Fibroblast of gingiva (primary cell): ENCODE data around the gene IDH1.
A peak's percentile ranks its signal among the peaks of the same experiment; 100 is the strongest.
"Not testable (repeated sequence)": the region's sequence is repeated elsewhere in the genome, so short reads cannot be mapped to it uniquely, and the experiment has no call there.

Experiments
- DNase-seq: peaks from one replicate; pipeline ENCODE4 v3.0.0-alpha.2; 2011; ENCODE audit warnings: low read depth

IDH1 gene

DNA sequence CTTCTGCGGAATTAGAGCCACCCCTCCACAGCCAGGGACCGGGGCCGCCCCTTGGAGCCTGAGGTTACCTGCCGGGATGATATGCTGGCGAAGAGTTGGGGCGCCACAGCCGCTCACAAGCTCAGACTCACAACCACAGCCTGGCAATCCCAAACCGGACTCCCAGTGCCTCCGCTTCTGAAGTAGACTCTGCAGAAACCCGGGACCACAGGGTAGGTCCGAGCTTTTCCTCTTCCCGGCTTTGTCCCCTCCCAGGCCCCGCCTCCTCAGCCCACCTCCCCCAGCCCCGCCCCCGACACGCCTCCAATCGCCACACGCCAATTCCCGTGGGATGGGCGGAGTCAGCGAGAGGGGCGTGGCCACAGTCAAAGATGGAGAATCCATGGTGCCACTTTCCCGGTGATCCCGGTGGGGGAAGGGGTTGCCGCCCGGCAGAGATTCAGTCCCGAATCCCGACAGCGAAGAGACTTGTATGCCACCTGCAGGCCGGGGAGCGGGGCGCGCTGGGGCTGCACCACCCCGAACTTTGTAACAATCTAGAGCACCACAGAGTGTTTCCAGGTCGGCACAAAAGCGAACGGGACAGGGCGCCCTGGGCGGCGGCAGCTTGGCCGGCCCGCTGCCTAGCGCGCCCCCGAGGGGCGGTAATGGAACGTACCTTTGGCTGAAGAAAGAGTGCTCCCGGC lies at the start of gene IDH1:
Gene IDH1, minus strand, starts transcription at position 201 of the 686 bp plus-strand sequence. CDS start 3,520 bp downstream, outside the sequence.
- DNase-seq = peak; percentile 90

GRCh38 chr2:208304157-208304556 lies 49.3 kb upstream of the IDH1 start:
- DNase-seq = no peak

- no peak for DNase-seq
Measured at GRCh38 chr2:208300847-208301618, 46.2 kb upstream of the IDH1 start.

DNA sequence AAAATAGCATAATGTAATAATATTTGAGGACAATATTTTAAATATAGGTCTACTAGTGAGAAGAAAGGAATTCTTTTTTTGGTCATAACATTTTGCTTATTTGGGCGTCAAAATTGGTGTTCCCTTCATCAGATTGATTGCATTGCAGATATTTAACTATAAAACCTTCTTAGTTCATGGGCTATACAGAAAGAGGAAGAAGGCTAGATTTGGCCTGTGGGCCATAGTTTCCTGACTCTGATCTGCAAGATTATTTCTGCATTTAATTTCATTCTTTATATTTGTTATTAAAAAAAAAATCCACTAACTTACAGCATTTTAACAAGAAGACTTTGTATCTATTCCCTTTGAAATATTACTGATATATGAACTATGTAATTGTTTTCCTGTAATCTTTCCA lies 43.1 kb upstream of the IDH1 start:
- DNase-seq = no peak

DNA sequence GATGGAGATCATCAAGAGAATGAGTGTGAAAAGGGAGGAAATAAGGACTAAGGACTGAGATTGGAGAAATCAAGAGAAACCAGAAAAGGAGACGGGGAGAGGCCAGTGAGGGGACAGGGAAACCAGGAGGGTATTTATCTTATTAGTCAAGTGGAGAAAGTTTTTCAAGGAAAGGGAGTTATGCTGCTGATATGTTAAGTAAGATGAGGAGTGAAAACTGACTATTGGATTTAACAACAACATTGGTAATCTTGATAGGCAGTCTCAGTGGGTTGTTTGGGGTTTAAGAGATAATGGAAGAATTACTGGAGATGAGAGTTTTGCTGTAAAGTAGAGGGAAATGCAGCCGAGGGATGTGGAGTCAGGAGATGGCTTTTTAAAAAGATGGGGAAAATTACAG lies 41.7 kb upstream of the IDH1 start:
- DNase-seq = no peak

DNA sequence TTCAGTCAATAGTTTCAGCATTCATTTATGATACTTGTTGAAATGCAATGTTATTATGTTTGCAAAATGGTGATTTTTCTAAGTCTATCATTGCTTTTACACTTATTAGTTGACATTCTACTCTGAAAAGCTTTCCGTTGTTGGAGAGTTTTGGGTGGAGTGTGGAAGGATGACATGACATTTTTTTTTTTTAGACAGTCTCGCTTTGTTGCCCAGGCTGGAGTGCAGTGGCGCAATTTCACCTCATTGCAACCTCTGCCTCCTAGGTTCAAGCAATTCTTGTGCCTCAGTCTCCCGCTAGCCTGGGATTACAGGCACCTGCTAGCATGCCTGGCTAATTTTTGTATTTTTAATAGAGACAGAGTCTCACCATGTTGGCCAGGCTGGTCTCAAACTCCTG lies 41.0 kb upstream of the IDH1 start:
- no peak for DNase-seq

DNA sequence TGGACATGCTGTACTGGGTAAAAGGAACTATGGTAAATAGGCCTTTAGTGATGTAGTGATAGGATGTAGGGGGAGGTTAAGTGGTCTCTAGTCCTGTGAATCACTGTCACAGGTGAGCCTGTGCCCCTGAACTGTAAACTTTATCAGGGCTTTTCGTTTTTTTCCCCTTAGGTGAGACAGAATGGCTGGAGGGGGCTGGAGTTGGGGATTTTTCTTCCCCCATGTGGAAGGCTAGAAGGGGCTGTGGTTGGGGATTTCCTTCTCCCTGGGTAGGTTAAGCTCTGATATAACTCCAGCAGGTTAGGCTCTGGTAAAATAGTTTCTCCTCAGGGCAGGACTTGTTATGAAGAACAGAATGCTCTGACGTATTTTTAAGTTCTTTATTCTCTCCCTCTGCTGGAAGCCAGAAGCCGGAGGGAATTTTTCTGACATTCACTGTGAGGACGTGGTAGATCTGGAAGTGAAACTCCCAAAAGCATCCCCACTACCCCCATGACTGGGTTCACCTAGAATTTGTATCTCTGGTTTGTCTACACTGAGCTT lies 39.7 kb upstream of the IDH1 start:
- no peak for DNase-seq

- DNase-seq = no peak
Measured at GRCh38 chr2:208285853-208286252, 31.0 kb upstream of the IDH1 start.

DNA sequence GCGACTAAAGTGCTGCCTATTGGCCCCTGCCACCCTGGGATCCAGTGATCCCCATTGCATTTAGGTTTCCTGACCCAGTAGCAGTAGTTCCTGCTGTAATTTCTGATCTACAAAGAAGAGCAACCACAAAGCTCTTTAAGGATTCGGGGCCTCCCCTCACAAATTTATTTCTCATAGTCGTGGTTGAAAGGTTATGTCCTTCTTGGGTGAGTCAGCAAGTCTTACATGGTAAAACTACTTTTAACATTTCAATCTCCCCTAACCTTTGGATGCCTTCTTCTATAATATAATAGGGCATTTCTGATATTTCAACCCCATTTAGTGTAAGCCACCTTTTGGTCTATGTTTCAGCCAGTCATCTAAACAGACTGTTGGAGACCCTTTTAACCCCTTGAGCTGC lies 26.1 kb upstream of the IDH1 start:
- DNase-seq = peak; percentile 22

DNA sequence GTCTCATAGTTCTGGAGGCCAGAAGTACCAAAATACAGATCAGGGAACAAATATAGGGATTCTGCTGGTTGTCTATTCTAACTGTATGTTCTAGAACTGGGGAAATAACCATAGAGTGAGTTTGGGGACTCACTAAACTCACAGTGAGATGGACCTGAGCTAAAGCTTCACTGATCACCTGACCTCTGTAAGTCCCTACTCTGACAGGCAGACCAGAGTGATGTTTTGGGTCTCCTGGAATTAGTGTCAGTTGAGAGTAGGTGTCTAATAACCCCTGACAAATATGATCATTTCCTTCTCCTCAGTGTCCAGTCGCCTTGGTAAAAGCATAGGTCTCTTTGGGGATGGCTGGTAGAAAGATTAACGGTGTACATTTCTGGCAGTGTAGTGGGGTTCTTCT lies 25.4 kb upstream of the IDH1 start:
- no peak for DNase-seq

DNA sequence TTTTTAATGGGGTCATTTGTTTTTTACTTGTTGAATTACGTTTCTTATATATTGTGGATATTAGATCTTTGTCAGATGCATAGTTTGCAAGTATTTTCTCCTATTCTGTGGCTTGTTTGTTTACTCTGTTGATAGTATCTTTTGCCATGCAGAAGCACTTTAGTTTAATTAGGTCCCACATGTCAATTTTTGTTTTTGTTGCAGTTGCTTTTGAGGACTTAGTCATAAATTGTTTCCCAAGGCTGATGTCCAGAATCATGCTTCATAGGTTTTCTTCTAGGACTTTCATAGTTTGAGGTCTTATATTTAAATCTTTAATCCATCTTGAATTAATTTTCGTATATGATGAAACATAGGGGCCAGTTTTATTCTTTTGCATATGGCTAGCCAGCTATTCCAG lies 24.4 kb upstream of the IDH1 start:
- peak; percentile 38 for DNase-seq

GRCh38 chr2:208278549-208278948 lies 23.7 kb upstream of the IDH1 start:
- DNase-seq = no peak

DNA sequence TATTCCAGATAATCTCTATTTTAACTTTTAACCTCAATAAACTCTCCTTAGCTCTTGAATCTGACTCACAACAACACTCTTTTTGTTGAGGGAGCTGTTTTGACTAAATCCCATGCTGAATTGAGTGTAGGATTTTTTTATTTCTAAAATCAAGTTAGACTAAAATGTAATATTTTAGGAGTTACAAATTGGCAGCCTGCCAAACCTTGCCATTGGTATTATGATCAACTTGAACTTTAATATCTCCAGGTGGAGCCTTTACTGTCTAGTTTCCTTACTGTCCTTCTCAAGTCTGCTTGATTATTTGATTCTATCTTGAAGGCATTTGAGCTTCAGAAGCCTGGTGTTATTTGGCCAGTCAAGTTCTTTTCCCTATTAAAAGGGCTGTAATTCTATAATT lies 19.9 kb upstream of the IDH1 start:
- DNase-seq = no peak

GRCh38 chr2:208269091-208269490 lies 14.2 kb upstream of the IDH1 start:
- no peak for DNase-seq

DNA sequence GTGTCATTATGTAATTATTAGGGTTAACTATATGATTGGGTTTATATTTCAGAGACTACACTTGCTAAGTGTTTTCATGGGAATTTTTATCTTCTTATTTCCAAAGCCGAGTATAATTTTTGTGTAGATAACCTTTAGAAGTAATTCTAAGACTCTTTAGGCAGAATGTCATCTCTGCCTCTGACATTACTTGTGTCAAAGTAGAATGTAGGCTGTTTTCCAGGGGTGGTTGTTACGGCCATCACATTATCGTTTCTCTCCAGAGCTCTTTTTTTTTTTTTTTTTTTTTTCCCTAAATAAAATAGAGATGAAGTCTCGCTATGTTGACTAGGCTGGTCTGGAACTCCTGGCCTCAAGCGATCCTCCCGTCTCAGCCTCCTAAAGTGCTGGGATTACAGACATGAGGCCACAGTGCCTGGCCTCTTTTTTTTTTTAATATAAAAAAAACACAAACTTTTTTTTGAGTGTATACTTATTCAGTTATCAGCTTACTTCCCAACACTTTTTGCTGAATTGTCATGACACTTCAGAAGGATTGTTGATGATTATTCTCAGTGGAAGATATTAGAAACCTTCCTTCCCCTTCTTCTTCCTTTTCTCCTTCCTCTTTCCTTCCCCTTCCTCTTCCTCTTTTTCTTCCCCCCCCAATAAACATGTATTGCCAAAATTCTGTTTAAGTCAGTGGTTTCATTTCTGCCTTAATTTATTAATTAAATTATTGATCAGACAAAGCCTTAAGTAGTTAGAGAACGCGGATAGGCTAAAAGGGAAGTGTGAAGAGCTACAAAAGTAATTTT lies 13.5 kb upstream of the IDH1 start:
- DNase-seq = no peak

DNA sequence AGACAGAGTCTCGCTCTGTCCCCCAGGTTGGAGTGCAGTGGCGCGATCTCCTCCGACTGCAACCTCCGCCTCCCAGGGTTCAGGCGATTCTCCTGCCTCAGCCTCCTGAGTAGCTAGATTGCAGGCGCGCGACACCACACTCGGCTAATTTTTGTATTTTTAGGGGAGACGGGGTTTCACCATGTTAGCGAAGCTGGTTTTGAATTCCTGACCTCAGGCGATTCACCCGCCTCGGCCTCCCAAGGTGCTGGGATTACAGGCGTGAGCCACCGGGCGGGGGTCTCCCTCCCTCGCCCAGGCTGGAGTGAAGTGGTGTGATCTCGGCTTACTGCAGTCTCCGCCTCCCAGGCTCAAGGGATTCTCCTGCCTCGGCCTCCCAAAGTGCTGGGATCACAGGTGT lies 12.7 kb upstream of the IDH1 start:
- not testable (repeated sequence) for DNase-seq

DNA sequence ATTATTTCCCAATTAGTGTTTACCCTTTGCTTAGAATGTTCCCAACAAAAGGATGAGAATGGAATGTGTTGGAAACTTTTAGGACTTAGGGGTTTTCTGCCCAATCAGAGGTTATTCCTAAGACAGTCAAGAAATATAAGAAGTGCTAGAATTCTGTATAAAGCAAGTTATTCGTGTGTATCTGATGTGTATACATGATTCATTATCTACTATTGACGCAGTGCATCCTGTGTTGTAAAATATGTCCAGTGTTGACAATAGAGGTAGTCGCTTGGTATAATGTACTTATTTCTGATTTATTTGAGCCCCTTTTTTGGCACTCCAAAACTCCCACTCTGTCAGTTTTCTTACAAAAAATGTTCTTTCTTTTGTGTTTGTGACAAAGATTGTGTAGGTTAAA lies 12.1 kb upstream of the IDH1 start:
- no peak for DNase-seq

GRCh38 chr2:208266553-208266893 lies 11.7 kb upstream of the IDH1 start:
- peak; percentile 31 for DNase-seq

- DNase-seq = peak; percentile 99
Measured at GRCh38 chr2:208265801-208266552, 11.1 kb upstream of the IDH1 start, which contains the start of gene PIKFYVE. Gene PIKFYVE, plus strand, starts transcription at chr2:208266255. Its CDS starts 5,265 bp downstream, at chr2:208271520.

- DNase-seq = no peak
Measured at GRCh38 chr2:208265371-208265800, 10.5 kb upstream of the IDH1 start.
